GM19351 (cell line): ENCODE results near the gene CTBP2.

Source experiments
- ATAC-seq: cut with Tn5 transposase; IDR thresholded peaks from one replicate; pipeline ENCODE4 v1.9.1; 2021; ENCODE audit warnings: mild to moderate bottlenecking, moderate library complexity; ENCODE audit not compliant: unreplicated experiment

Gene CTBP2

DNA sequence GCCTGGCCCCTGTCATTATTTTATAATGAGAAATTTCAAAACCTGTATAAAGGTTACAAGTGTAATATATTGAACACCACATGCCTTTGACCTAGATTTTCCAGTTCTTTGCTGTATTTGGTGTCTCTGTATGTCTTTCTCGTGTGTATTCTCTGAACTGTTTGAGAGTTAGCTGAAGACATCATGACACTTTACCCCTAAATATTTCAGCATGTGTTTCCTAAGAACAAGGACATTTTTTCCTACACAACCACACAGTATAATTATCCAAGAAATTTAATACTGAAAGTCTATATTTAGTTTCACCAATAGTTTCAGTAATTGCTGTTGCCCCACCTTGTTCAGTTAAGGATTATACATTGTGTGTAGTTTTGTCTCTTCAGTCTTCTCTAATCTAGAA lies 203.6 kb downstream of the CTBP2 start:
- no peak for ATAC-seq

DNA sequence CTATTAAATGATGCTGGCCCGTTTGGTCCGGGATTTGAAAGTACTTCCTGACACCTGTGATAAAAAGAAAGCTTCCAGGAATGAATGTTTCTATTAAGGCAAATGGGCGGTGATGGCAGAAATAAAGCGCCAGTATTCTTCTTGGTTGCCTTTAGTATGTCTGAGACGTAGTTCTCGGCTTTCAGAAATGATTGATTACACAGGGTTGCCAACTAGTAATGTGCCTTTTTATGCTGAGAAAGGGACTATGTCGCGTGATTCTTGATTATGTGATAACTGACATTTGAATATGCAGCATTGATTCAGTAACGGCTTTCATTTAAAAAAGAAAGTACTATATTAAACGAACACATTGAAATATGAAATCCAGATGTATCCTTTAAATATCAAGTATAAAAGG lies 204.5 kb downstream of the CTBP2 start:
- ATAC-seq, result no peak

DNA sequence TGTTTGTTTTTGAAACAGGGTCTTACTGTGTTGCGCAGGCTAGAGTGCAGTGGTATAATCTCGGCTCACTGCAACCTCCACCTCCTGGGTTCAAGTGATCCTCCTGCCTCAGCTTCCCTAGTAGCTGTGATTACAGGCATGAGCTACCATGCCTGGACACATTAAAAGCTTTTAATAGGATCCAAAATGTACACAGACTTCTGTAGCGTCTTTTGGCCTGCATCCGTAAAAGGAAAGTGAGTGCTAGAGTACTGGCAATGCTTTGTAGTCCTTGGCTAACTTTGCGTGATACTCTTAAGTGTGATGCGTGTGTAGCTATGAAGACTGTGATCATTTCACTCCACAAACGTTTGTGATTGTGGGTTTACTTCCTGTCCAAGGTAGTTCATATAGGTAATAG lies 205.1 kb downstream of the CTBP2 start:
- ATAC-seq, result no peak

DNA sequence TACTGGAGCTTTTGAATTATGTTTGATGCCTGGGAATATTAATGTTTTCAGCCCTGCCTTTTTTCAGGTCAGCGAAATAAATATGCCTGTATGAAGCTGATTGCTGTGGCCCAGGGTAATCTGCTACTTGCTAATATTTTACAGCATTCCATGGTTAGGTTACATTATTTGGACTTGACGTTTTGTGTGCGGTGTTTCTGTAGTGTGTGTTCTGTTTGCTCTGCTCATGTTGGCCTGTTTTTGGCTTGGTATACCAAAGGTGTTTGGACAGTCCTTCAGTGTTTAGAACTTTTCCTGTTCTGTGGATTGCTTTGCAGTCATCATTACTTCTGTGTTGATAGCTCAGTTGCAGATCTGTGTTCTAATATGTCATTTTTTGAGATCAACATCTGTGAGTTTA lies 206.9 kb downstream of the CTBP2 start:
- no peak for ATAC-seq

DNA sequence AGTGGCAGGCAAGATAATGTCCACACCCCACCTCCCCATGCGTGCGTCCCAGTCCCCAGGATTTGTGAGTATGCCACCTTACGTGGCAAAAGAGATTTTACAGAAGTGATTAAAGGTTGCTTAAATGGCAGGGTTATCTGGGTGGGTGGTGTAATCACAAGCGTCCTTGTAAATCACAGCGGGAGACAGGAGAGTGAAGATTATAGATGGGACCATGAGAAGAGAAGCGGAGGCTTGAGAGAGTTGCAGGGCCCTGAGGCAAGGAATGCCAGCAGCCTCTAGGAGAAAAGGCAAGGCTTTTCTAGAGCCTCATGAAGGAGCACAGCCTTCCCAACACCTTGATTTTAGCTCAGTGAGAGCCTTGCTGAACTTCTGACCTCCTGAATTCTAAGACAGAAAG lies 208.2 kb downstream of the CTBP2 start:
- ATAC-seq, result no peak

DNA sequence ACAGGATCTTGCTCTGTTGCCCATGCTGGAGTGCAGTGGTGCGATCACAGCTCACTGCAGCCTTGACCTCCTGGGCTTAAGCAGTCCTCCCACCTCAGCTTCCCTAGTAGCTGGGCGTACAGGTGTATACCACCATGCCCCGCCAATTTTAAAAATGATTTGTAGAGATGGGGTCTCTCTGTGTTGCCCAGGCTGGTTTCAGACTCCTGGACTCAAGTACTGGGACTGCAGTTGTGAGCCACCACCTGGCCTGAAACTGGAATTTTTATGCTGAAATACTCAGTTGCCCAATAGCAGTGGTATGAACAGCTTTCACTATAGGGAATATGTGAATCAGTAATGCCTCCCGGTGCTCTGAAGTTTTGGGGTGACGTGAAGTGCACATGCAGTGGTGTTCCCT lies 210.8 kb downstream of the CTBP2 start:
- no peak for ATAC-seq

DNA sequence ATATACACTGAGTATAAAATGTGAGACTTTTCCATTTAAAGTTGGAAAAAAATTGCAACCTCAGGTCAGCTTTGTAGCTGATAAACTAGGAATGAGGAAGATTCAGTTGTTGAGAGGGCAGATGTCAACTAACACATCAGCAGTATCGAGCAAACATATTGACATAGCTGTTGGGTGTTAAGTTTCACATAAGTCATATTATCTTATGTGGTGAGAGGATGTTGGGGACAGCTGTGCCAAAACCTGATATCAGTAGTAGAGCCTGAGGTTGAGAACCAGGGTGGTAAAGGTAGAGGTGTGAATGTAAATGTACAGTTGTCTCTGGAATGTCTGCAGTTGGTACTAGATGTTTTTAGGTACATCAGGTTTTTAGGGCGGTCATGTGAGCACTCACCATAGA lies 213.4 kb downstream of the CTBP2 start:
- no peak for ATAC-seq

DNA sequence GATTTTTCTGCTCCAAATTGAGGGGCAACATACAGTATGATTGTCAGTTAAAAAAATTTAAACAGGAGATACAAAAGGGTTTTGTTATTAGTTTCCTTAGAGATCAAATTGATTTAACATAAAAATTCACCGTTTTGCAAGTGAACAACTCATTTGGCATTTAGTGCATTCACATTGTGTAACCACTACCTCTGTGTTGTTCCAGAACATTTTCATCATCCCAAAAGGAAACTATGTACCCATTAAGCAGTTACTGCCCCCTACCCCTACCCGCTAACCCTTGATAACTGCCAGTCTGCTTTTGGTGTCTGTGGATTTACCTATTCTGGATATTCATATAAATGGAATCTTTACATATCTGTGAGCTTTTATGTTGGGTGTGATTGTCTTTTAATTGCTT lies 215.4 kb downstream of the CTBP2 start:
- ATAC-seq, result no peak

DNA sequence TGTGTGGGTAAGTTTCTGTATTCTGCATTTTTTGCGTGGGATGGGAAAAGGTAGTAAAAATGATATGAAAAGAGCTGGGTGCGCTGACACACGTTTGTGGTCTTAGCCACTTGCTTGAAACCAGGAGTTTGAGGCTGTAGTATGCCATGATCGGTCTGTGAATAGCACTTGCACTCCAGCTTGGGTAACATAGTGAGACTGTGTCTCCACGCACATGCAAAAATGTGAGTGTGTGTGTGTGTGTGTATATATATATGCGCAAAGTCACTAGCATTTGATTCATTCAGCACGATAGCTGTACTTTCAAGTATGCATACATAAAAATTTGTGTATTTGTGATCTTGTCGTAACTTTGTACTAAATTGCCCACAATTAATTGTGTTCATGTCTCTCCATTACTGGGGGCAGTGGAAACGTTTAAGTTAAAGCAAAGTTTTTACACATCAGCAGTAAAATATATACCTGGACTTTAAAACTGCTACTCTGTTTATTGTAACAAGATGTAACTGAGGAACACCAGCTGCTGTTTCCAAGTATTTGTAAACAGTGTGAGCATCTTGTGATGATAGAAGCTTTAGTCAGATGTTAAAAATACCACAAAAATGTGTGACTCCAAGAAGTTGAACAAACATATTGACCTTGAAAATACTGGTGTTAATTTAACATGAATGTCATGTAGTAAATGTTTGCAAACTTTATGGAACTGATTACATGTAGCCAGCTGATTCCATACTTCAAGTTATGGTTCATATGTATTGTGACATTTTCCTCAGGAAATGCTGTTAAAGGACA lies 216.9 kb downstream of the CTBP2 start:
- no peak for ATAC-seq

DNA sequence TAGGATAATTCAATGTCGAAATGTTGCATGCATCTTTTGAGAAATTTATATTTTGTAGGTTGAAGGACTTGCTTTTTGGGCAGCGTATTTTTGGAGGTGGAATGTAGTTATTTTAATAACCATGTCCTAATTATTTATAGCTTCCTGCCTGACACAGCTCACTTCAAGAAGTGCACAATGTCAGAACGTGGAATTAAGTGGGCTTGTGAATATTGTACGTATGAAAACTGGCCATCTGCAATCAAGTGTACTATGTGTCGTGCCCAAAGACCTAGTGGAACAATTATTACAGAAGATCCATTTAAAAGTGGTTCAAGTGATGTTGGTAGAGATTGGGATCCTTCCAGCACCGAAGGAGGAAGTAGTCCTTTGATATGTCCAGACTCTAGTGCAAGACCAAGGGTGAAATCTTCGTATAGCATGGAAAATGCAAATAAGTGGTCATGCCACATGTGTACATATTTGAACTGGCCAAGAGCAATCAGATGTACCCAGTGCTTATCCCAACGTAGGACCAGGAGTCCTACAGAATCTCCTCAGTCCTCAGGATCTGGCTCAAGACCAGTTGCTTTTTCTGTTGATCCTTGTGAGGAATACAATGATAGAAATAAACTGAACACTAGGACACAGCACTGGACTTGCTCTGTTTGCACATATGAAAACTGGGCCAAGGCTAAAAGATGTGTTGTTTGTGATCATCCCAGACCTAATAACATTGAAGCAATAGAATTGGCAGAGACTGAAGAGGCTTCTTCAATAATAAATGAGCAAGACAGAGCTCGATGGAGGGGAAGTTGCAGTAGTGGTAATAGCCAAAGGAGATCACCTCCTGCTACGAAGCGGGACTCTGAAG lies 217.8 kb downstream of the CTBP2 start:
- ATAC-seq, result no peak

DNA sequence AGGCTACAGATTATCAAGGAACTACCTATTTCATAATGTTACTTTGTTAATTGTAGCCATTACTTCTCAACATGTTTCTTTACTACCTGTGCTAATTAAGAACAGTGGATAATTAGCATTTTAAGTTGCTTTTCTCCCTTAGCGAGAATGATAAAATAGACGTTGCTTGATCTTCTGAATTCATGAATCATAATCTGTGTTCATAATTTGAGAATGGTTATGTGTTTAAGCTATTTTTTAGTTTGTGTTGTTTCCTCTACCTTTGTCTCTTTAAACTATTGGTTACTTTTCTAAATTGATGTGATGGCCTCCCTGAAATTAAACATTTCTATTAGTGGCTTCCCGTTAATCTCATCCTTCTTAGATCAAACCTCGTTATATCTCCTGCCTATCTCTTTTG lies 218.5 kb downstream of the CTBP2 start, which contains the start of gene ZRANB1:
Gene ZRANB1 (plus strand): TSS at position 301 of the 400 bp plus-strand sequence. CDS start 371 bp downstream, outside the sequence.
- ATAC-seq, result no peak

DNA sequence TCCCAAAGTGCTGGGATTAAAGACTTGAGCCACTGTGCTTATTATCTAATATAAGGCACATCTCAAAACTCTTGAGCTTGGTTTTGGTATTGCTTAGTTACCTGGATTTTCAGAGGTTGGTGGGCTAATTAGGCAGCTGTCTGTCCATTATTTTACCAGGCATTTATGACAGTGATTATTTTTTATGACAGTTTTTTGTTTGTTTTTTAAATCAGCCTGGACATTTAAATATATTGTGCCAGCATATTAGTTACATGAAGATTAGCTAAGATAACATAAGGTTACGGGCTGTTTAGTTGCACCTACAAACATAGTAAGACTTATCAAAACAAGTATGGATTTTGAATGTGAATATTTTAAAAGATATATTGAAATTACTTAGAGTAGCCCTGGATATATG lies 221.1 kb downstream of the CTBP2 start:
- no peak for ATAC-seq

DNA sequence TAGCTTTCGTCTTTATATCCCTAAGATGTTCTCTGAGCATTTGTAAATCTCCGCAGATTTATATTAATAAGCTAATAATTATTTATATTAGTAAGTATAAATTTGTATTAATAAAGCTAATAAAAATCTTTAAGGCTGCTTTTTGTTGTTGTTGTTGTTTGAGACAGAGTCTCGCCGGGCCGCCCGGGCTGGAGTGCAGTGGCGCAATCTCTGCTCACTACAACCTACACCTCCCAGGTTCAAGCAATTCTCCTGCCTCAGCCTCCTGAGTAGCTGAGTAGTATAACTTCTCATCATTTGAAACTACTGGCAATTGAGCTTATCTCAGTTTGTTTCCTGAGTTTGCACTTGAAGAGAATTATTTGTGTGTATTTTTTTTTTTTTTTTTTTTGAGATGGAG lies 223.6 kb downstream of the CTBP2 start:
- no peak for ATAC-seq

DNA sequence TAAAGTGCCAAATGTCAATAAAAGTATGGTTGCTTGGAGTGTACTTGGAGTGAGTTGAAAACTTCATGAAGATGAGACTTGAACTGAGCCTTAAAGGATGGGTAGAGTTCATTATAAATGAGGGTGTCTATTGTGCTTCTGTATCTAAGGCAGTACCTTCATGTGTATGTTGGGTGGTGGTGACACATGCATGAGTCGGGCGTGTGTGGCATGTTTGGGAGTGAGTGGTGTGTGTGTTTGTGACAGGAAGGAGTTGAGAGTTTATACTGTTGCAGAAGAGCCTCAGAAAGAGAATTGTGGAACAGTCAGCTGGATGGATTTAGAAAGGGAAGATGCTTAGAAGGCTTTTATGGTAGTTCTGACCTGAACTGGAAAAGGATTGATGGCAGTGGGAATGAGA lies 224.4 kb downstream of the CTBP2 start:
- ATAC-seq, result no peak
